D341Med (cell line): ENCODE measurements around the gene CATSPERB.
"Not testable (repeated sequence)": the region's sequence is repeated elsewhere in the genome, so short reads cannot be mapped to it uniquely, and the experiment has no call there.

ENCODE experiments used
- DNase-seq: peaks from one replicate; pipeline ENCODE4 v3.0.0; 2012; ENCODE audit warnings: low spot score

The CATSPERB gene, protein sequence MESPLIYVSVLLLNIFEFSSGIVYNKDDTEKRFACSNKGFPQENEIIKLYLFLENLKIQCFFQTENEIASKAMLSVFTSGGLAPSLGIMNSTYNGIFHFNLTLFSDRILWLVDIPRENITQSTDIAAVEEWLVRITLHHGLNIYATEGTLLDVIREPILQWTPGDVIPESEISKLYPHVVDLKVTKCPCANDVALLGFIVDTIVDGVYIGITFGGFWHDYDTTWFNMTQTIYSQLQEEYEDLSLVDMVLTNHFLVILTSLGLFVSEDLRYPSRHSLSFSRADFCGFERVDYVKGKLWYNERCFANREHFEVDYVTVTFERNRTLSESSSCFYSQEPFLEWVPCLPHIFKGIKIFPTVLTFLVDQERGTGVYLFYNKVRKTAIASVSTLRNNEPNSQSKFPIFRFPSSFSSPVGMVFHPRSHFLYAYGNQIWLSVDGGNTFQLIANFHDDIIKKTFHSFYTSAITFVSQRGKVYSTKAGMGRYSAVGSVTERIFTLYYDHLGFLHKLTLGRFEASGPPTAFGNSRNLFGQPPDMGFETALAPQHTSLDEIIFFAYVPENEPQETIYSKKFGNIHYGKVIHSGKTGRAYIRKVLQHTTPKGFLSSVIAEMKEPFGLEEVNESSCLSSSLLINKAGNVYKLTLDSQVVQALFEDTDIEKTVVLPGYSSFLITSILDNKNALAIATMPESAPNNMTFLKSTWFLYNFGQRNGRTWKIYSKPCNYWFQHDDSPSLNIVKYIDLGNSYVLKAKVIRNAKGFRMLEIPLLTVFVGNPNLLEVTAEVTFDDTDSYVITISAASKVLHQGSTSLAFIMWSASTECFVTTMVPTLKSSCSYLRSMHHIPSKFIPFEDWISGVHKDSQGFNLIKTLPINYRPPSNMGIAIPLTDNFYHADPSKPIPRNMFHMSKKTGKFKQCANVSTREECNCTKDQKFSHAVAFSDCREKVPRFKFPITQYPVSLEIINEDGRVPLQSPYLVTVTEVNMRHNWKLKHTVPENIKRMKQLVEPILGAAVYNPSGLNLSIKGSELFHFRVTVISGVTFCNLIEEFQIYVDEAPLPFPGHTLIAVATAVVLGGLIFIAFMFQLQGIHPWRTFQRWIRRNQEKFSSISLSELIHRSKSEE

GRCh38 chr14:91731986-91732385, at the start of gene CATSPERB:
Gene CATSPERB (minus strand): TSS chr14:91732086. CDS start chr14:91729479, 2,607 bp downstream.
- DNase-seq = no peak

GRCh38 chr14:91780452-91780851, 48.6 kb upstream of the CATSPERB start:
- no peak for DNase-seq

- no peak for DNase-seq
Measured at GRCh38 chr14:91778217-91778616, 46.3 kb upstream of the CATSPERB start.

- DNase-seq = no peak
Measured at GRCh38 chr14:91774140-91775096, 42.5 kb upstream of the CATSPERB start.

DNA sequence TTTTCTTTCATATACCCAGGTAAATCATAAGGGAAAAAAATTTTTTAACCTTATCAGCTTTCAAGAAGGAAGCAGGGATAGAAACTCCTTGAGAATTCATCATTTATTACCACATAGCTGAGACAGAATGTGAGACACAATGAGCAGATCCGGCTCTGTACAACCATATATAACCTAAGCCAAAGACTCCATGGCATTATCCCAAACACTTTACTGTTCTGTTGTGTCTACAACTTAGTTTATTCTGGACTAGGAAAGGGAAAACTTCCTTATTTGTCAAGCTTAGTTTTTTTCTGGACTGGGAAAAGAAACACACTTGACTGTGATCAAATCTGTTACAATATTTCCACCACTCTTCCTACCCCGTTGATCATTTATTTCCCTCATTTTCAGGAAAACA, 38.3 kb upstream of the CATSPERB start:
- no peak for DNase-seq

DNA sequence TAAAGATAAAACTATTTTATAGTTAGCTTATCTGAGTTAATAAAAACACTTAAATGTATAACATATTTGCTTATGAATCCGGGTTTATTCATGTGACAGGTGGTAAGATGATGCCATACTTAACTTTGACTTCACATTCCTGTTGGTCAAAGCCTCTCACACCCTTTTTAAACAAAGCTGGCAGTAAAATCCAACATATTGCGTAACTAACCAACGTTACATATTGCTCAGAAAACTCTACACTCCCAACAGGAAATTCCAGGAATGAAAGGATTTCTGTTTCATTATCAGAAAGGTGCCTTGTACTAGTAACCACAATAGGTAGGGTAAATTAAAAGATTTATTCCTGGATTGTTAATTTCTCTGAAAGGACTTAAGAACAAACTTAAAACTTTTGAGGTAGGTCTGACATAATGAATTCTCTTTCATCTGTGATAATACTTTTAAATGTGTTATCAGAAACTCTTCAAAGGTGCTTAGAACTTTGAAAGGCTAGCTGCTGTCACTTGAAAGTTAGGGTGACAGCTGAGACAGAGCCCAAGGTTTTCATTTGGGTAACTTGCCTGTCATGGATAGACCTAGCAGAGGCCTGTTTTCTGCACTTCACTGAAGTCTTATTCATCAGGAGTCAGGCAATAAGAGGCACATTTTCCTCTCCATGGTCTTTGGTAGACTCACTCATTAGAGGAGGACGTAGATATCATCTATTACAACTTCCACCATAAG, 23.8 kb upstream of the CATSPERB start:
- no peak for DNase-seq

DNA sequence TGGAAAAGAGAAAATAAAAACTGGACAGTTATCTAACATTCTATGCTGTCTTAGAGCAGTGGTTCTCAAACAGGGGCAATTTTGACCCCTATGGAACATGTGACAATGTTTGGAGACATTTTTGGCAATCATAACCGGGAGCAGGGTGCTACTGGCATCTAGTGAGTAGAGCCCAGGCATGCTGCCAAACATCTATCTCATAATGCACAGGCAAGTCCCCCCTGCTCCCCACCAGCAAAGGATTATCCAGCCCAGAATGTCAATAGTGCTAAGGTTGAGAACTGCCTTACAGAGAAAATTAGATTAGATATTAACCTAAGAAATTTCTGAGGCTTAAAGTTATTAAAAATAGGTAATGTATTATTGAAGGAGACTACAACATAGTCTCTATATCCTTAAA, 22.9 kb upstream of the CATSPERB start:
- DNase-seq = no peak

DNA sequence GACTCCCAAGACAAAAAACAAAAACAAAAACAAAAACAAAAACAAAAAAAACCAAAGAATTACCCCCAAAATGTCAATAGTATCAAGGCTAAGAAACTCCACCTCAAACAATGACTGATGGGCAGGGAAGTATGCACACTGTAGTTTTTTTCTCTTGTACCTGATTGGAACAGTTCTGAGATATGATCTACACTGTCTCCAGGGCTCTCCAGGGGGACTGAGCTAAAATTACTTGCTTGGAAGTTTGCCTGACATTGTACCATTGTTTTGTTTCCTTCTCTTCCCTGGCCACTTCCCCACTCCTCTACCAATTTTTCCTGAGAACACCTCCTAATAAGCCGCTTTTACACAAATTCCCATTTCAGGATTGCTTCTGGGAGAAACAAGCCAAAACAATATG, 22.3 kb upstream of the CATSPERB start:
- DNase-seq = no peak

- DNase-seq = no peak
Measured at GRCh38 chr14:91753501-91754128, 21.7 kb upstream of the CATSPERB start.

- no peak for DNase-seq
Measured at GRCh38 chr14:91752961-91753360, 21.1 kb upstream of the CATSPERB start.

GRCh38 chr14:91751719-91752118, 19.8 kb upstream of the CATSPERB start:
- DNase-seq = no peak

DNA sequence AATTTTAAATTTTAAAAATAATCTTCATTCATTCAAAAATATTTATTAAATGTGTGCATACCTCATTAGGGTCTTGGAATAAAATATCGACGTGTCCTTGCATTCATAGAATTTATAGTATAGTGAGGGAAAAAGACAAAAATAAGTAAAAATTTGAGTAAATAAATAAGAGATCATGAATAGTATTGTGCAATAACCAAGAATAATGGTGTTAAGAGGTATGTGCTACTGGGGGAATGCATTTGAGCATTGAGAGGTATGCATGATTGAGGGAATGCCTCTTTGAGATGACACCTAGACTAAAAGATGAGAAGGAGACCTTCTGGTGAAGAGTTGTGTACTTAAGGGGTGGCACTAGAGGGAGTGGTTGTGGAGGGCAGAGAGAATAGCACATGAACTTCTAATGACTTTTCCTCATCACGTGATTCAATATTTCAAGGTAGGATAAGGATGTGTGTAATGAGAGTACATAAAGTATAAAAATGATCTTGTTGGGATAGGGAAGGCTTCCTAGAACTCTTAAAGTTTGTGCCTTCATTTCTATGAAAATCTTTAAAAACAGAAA, 18.8 kb upstream of the CATSPERB start:
- no peak for DNase-seq

DNA sequence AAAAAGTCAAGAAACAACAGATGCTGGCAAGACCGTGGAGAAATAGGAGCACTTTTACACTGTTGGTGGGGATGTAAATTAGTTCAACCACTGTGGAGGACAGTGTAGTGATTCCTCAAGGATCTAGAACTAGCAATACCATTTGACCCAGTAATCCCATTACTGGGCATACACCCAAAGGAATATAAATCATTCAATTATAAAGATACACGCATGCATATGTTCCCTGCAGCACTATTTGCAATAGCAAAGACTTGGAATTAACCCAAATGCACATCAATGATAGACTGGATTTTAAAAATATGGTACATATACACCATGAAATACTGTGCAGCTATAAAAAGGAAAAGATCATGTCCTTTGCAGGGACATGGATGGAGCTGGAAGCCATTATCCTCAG, 18.0 kb upstream of the CATSPERB start:
- no peak for DNase-seq

DNA sequence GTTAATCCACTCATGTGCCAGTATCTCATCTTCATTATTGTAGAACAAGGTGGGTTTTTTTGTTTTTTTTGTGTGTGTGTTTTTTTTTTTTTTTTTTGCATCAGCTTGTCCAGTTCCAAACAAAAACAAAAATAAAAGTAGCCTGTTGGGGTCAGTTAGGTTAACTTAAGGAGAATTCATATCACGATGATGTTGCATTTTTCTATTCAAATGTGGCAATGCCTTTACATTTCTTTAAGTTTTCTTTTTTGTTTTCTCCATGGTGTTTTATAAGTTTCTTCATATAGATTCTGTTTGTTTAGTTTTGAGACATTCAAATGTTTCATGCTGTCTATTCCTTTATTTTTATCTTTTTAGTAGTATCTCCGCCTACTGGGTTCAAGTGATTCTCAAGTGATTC, 16.2 kb upstream of the CATSPERB start:
- no peak for DNase-seq

- no peak for DNase-seq
Measured at GRCh38 chr14:91745344-91745743, 13.5 kb upstream of the CATSPERB start.

DNA sequence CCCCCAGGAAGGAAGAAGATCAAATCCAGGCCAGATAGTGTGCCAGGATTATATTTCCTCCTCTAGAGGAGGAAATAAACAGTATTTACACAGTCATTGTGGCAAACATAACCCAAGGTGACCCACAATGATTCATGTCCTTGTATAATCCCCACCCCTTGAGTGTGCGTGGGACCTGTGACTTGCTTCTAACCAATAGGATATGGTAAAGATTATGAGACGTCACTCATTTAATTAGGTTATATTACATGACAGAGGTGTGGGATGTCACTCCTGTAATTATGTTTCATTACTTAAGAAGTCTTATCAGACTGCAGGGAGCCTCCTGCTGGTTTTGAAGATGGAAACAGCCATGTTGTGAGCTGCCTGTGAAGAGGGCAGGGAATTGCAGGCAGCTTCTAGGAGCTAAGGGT, 12.2 kb upstream of the CATSPERB start:
- no peak for DNase-seq

GRCh38 chr14:91743305-91743653, 11.4 kb upstream of the CATSPERB start:
- DNase-seq = no peak

DNA sequence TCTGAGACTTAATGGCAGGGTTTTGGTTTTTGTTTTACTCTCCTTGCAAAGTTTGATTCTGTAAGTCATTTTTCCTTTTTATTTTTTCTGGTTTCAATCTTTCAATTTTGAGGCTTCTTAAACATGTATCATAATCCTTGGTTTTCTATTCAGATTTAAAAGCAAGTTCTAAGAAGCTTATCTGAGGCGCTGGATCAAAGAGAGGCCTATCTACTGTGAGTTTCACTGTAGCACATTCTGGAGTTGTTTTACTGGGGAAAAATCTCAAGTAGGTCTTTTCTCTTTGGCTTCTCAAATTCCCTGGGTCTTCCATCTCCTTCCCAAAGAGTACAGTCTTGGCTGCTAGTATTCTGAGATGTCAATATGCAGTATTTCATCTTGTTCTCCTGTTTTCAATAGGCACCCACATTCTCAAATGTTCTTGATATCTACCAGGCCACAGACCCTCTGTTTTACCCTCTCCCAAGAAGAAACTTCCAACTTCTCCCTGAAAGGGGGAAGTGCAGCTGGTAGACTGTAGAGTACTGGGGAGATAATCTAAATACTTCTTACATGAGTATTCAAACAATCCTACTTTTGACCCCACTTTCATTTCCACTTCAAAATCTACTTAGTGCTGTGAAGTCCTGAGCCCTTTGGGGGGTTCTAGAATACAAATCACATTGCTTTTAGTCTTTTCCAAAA, 10.9 kb upstream of the CATSPERB start:
- DNase-seq = no peak

DNA sequence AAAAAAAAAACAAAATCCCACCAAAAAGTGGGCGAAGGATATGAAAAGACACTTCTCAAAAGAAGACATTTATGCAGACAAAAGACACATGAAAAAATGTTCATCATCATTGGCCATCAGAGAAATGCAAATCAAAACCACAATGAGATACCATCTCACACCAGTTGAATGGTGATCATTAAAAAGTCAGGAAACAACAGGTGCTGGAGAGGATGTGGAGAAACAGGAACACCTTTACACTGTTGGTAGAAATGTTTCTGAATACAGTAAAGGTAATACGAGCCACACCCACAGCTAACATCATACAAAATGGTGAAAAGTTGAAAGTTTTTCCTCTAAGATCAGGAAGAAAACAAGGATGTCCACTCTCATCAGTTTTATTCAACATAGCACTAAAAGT, 8.0 kb upstream of the CATSPERB start:
- not testable (repeated sequence) for DNase-seq
